ENCODE measurements around the gene NIN.

NIN gene

DNA sequence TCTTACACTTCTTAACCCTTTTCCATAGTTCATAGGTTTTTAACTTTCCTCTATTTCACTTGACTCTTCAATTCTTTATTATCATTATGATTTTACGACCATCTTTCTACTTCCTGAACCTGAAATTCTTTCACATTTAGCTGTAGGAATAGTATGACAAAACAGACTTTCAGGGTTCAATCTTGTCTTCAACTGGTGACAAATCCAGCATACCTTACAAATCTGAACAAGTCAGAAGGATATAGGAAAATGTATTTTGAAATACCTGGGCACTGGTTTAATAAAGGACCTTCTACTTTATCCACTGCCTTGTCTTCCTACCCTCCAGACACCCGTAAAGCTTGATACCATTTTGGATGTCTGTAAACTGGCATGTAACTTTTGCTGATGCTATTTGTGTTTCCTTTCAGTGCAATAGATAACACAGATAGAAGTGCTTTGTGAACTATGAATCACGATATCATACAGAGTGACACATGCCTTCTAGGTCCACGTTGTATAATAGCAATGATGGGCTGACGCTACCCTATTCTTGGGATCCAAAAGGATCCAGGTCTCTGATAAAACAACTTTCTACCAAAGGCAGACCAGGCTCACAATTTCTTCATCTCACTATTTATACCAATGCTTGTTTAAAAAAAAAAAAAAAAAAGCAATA lies 85.4 kb downstream of the NIN start:
- TF ChIP-seq TAF1 (IDR thresholded peaks at IDR 0.05; ENCODE audit: borderline replicate concordance, low read depth, low read length) (no peak), POLR2A (IDR thresholded peaks at IDR 0.05; ENCODE audit: low read depth, low read length) (no peak), POLR2AphosphoS5 (IDR thresholded peaks at IDR 0.05; ENCODE audit: low read depth, low read length) (no peak)
- FAIRE-seq (peak; percentile 82), DNase-seq (ENCODE audit: insufficient read length) (no peak)

DNA sequence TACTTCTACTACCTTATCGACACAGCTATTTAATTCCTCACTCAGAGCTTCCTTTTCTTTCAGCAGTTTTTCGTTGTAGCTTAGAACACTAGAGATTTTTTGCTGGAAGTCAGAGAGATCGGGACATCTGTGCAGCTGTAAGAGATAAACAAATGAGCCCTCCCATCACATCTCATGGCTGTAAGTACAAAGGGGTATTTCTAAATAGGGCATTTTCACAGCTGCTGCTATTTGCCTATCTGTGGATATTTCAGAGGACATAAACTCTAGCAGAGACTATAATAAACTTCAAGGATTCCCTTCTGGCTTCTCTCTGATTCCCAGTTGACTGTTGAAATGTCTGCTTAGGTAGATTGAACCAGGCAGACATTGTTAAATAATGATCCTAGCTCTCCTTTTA lies 86.7 kb downstream of the NIN start:
- TF ChIP-seq POLR2A (IDR thresholded peaks at IDR 0.05; ENCODE audit: low read depth, low read length) (no peak), TAF1 (IDR thresholded peaks at IDR 0.05; ENCODE audit: borderline replicate concordance, low read depth, low read length) (no peak), POLR2AphosphoS5 (IDR thresholded peaks at IDR 0.05; ENCODE audit: low read depth, low read length) (no peak)
- FAIRE-seq (no peak), DNase-seq (ENCODE audit: insufficient read length) (no peak)

DNA sequence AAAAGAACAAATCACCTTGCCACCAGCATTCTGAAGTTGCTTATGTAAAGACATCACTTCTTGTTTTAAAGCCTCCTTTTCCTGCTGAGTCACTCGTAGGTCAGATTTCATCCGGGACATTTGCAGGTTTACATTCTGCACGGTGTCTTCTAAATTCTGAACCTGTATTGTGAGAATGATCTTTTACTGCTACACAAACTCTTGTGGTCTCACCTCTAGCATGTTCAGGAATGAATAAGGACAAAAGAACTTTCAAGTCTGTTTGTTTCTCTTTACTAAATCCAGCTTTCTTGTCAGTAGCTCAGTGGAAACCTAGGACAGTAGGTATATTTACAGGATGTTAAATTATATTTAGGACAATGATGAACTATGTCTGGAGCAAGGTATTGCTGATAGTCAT lies 89.4 kb downstream of the NIN start:
- no peak for TF ChIP-seq TAF1 (IDR thresholded peaks at IDR 0.05; ENCODE audit: borderline replicate concordance, low read depth, low read length)
- no peak for TF ChIP-seq POLR2AphosphoS5 (IDR thresholded peaks at IDR 0.05; ENCODE audit: low read depth, low read length)
- no peak for TF ChIP-seq POLR2A (IDR thresholded peaks at IDR 0.05; ENCODE audit: low read depth, low read length)
- DNase-seq (ENCODE audit: insufficient read length) (no peak), FAIRE-seq (peak; percentile 82)

DNA sequence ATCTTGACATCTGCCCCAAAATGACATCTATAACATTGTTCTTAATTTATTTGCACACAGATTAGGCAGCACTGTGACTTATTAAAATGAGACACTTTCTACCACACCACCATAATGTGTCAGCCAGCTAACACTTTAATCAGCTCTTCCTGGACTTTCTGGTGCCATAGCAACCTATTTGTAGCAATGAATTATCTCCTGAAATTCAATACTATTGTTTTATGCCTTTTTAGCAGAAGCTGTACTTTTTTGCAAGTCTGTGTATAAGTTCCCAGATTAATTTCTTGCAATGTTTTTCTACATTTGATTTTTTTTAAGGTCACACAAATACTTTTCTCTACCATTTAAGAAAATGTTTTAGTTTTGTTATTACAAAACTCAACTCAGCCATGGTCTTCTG lies 90.1 kb downstream of the NIN start:
- DNase-seq (ENCODE audit: insufficient read length) (no peak), FAIRE-seq (no peak)
- TF ChIP-seq POLR2A (IDR thresholded peaks at IDR 0.05; ENCODE audit: low read depth, low read length) (no peak), TAF1 (IDR thresholded peaks at IDR 0.05; ENCODE audit: borderline replicate concordance, low read depth, low read length) (no peak), POLR2AphosphoS5 (IDR thresholded peaks at IDR 0.05; ENCODE audit: low read depth, low read length) (no peak)

DNA sequence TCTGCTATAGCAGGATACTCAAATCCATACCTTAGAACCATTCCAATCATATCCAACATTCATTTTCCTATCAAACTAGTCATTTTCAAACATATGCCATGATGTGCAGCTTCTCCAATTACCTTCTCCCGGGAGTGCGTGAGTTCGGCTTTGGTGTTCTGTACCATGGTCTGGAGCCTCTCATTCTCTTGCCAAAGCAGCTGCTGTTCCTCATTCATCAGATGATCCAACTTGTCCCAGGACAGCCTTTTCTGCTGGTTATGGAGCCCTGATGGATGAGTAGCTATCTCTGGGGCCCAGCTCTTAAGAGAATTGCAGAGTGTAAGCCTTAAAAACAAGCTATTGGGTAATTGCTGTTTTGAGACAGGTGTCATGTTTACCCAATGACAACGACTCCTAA lies 91.8 kb downstream of the NIN start:
- DNase-seq (ENCODE audit: insufficient read length) (no peak), FAIRE-seq (no peak)
- TF ChIP-seq TAF1 (IDR thresholded peaks at IDR 0.05; ENCODE audit: borderline replicate concordance, low read depth, low read length) = no peak
- no peak for TF ChIP-seq POLR2AphosphoS5 (IDR thresholded peaks at IDR 0.05; ENCODE audit: low read depth, low read length)
- no peak for TF ChIP-seq POLR2A (IDR thresholded peaks at IDR 0.05; ENCODE audit: low read depth, low read length)

DNA sequence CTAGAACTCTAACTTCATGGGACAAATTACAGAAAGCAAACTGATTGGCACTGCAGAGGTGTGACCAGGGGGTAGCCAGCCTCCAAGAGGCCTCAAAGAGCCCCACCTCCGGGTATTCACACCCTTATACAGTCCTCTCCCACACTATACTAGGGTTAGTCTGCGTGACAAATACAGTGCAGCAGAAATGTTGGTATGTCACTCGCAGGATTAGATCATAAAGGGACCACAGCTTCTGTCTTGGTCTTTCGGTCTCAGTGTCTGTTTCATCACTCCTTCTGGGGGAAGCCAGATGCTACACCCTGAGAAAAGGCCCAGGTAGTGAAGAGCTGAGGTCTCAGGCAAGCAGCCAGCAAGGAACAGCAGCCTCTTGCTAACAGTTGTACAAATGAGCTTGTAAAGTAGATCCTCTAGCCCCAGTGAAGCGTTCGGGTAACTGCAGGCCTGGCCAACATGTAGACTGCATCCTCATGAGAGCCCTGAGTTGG lies 94.0 kb downstream of the NIN start:
- peak; percentile 77 for FAIRE-seq
- no peak for DNase-seq (ENCODE audit: insufficient read length)
- TF ChIP-seq POLR2AphosphoS5 (IDR thresholded peaks at IDR 0.05; ENCODE audit: low read depth, low read length) (no peak), POLR2A (IDR thresholded peaks at IDR 0.05; ENCODE audit: low read depth, low read length) (no peak), TAF1 (IDR thresholded peaks at IDR 0.05; ENCODE audit: borderline replicate concordance, low read depth, low read length) (no peak)

DNA sequence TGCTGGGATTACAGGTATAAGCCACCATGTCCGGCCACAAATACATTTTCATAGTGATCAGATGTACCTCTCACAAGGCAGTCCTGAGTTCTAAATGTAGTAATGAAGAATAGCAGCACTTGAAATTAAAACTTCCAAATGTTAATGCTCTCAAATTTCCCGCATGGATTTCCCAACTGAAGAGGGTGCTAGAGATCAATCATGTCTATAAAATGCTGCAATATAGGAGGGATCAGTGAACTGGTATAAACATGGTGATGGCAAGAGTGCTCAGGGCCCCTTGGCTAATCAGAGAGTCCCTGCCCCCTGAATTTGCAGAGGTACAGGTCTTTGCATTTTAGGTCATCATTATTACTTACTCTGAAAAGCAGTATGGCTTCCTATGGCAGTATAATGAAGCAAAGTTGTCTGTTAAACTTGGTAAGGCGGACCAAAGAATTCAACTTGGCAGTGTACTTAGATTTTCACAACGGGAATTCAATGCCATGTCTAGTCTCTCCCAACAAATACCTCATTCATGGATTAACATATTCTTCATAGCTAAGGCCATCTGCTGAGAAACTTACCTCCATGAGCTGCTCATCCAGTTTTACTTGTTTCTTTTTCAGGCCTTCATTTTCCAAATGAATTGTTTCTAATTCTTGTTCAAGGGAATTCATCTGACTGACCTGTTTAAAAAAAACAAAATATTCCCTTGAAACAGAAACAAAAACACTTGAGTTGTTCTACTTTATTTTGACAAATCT lies 95.8 kb downstream of the NIN start:
- no peak for TF ChIP-seq TAF1 (IDR thresholded peaks at IDR 0.05; ENCODE audit: borderline replicate concordance, low read depth, low read length)
- no peak for TF ChIP-seq POLR2AphosphoS5 (IDR thresholded peaks at IDR 0.05; ENCODE audit: low read depth, low read length)
- no peak for TF ChIP-seq POLR2A (IDR thresholded peaks at IDR 0.05; ENCODE audit: low read depth, low read length)
- DNase-seq (ENCODE audit: insufficient read length) (no peak), FAIRE-seq (no peak)

DNA sequence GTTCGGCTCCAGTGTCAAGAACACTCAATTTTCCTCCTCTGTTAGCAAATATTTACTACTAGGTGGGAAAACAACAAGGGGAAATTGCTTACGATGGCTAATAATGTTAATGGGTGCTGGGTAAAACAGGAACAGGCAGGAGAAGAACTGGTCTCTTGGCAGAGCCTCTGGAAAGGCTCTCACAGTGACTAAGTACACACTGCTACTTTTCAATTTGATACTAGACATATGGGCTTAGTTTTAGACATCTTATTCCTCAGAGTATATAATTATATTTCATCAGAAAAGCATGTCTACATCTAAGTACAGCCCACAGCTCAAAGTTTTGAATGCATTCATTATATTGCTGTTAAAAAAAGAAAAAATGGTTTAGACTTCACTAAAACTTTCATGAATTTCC lies 97.5 kb downstream of the NIN start:
- FAIRE-seq (no peak), DNase-seq (ENCODE audit: insufficient read length) (no peak)
- TF ChIP-seq POLR2AphosphoS5 (IDR thresholded peaks at IDR 0.05; ENCODE audit: low read depth, low read length) (no peak), POLR2A (IDR thresholded peaks at IDR 0.05; ENCODE audit: low read depth, low read length) (no peak), TAF1 (IDR thresholded peaks at IDR 0.05; ENCODE audit: borderline replicate concordance, low read depth, low read length) (no peak)

DNA sequence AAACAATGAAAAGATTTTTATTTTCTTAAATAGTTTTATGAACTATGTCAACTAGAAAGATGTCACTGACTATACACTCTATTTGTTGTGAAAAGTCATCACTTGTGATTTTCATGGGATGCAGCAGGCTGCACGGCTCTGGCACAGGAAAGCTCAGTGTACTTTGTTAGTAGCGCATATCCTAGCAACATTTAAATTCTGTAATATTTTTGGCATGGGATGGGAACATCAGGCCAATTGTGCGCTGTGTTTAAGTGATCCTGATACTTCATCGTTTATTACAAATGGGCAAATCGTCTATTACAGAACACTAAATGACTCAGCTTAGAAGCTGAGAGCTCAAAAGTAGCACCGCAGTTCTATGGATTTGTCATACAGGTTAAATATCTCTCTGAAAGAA lies 102.1 kb downstream of the NIN start:
- TF ChIP-seq TAF1 (IDR thresholded peaks at IDR 0.05; ENCODE audit: borderline replicate concordance, low read depth, low read length) (no peak), POLR2A (IDR thresholded peaks at IDR 0.05; ENCODE audit: low read depth, low read length) (no peak), POLR2AphosphoS5 (IDR thresholded peaks at IDR 0.05; ENCODE audit: low read depth, low read length) (no peak)
- no peak for DNase-seq (ENCODE audit: insufficient read length)
- FAIRE-seq = no peak

DNA sequence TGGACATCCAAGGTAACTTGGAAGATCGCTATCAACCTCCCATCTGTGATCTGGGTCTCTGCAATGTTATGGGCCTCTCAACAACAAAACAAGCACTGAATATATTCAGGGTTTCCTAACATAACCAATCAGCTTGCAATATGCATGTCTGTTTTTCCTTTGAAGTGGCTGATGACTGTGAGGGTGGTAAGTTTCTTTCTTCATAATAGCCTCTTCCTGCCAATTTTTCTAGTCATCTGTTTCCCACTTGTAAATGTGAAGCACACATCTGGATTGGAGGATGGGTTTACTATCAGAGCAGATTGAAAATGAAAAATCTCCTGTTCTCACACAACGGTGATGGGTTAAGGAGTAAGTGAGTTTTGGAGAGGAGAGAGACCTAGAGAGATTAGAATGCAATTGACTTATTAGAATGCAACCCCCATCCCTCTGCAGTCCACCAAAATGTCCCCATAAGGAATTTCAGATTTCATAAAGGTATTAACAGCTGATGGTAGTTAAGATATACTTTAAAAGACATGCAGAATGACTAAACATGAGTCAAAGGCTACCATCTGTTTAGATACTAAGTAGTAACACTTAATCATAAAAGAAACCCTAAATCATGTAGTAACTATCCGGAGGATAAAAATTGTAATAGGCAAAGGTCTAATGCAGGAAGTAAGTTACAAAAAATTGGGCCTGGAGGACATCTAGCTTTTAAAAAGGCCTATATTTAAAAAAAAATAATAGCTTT lies 104.4 kb downstream of the NIN start:
- DNase-seq (ENCODE audit: insufficient read length) = no peak
- no peak for FAIRE-seq
- TF ChIP-seq POLR2AphosphoS5 (IDR thresholded peaks at IDR 0.05; ENCODE audit: low read depth, low read length) (no peak), TAF1 (IDR thresholded peaks at IDR 0.05; ENCODE audit: borderline replicate concordance, low read depth, low read length) (no peak), POLR2A (IDR thresholded peaks at IDR 0.05; ENCODE audit: low read depth, low read length) (no peak)

DNA sequence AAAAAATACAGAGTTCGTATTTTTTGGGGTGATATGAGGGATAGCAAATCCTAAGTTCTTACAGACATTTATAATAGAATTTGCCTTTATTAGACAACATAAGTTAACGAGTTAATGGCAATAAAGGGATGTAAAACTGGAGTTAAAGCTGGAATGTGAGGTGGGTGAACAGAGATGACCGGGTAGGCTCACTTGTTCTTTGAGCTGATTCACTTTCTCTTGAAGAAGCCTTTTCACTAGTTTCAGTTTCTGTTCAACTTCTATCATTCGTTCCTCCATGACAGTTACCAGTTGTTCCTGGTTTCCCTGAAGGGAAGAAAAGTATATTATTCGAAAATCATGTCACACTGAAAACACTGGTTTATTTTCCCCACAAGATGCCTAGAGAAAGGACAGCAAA lies 105.2 kb downstream of the NIN start:
- no peak for TF ChIP-seq POLR2AphosphoS5 (IDR thresholded peaks at IDR 0.05; ENCODE audit: low read depth, low read length)
- DNase-seq (ENCODE audit: insufficient read length) = no peak
- FAIRE-seq = peak; percentile 17
